Right atrium auricular region (tissue), 2 donors: ENCODE data around the gene AFF1. TPM values are rescaled to one million over a fixed set of nuclear protein-coding genes. Genes with fewer than 3 reads are reported as not detected.
A peak's percentile ranks its signal among the peaks of the same experiment; 100 is the strongest.

Experiments
- DNase-seq: peaks from one replicate; pipeline ENCODE4 v3.0.0-alpha.2; 2019; ENCODE audit warnings: low spot score
- H3K27ac ChIP-seq, 2 donors: fragments of 200-600 bp; sonication (generic); 1 replicate in 1 of 2; 2 replicates in 1 of 2; pipeline ENCODE4 v1.5.1; 2016 to 2019
- H3K27me3 ChIP-seq, 2 donors: fragments of 200-600 bp; sonication (generic); one replicate each; pipeline versions ENCODE4 v1.5.1 to v1.6.0; 2017 to 2019
- H3K36me3 ChIP-seq: fragments of 200-600 bp; sonication (generic); one replicate; pipeline ENCODE4 v1.5.1; 2016
- H3K4me1 ChIP-seq, 2 donors: fragments of 200-600 bp; sonication (generic); one replicate each; pipeline versions ENCODE4 v1.5.1 to v1.6.0; 2017 to 2019
- H3K4me3 ChIP-seq, 2 donors: fragments of 200-600 bp; sonication (generic); 1 replicate in 1 of 2; 2 replicates in 1 of 2; pipeline ENCODE4 v1.5.1; 2017 to 2019; ENCODE audit warnings: mild to moderate bottlenecking in 1 of 2, moderate library complexity in 1 of 2
- H3K9me3 ChIP-seq, 2 donors: fragments of 200-600 bp; sonication (generic); one replicate each; pipeline ENCODE4 v1.5.1; 2019
- total RNA-seq, 2 donors: library from RNA; depleted of rRNA; stranded (reverse); fragments of >200 nt; gene quantifications; one replicate each; pipeline ENCODE4 v1.1.0, GENCODE V29; 2016
- TF ChIP-seq, protein P1 (sequence below), 2 donors: fragments of 200-600 bp; sonication (generic); IDR thresholded peaks; one replicate each; pipeline ENCODE4 v1.5.1; 2019; ENCODE audit warnings: antibody characterized with exemption in 2 of 2

The AFF1 gene
- total RNA-seq, 2 donors from 2014 or later = 59.2 to 73.5 TPM

- H3K27me3 ChIP-seq = no peaks in the 10 kb centered on the region
- H3K9me3 ChIP-seq = no peaks in the 10 kb centered on the region
- TF ChIP-seq, protein P1, sequence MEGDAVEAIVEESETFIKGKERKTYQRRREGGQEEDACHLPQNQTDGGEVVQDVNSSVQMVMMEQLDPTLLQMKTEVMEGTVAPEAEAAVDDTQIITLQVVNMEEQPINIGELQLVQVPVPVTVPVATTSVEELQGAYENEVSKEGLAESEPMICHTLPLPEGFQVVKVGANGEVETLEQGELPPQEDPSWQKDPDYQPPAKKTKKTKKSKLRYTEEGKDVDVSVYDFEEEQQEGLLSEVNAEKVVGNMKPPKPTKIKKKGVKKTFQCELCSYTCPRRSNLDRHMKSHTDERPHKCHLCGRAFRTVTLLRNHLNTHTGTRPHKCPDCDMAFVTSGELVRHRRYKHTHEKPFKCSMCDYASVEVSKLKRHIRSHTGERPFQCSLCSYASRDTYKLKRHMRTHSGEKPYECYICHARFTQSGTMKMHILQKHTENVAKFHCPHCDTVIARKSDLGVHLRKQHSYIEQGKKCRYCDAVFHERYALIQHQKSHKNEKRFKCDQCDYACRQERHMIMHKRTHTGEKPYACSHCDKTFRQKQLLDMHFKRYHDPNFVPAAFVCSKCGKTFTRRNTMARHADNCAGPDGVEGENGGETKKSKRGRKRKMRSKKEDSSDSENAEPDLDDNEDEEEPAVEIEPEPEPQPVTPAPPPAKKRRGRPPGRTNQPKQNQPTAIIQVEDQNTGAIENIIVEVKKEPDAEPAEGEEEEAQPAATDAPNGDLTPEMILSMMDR (IDR thresholded peaks at IDR 0.05) = no peak
- peaks cover 0 to 19% of the 10 kb centered on the region in 2 donors for H3K4me1 ChIP-seq
- no peak overlapping the region for H3K4me3 ChIP-seq
- H3K27ac ChIP-seq = peak overlapping the region; percentile 42 to 53
- no peak for DNase-seq
- H3K36me3 ChIP-seq = no peaks in the 10 kb centered on the region
Measured at GRCh38 chr4:86999136-86999643, 64.4 kb downstream of the AFF1 start.

DNA sequence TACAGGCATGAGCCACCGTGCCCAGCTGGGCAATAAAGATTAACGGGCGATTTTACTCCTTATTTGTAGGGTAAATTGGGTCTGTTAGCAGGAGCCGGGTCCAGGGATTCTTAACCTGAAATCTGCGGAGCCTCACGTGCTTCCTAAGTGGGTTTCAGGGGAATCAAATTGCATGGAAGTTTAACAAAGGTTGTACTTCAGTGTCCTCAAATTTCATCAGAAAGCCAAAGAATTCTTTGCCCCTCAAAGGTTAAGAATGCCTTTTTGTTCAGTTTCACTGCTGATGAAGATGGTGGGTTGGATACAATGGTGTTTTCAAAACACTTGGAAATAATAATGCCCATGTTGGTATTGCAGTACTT is 67.9 kb downstream of the AFF1 start:
- Histone ChIP-seq H3K36me3 (no peaks in the 10 kb centered on the region), H3K9me3 (no peaks in the 10 kb centered on the region), H3K27me3 (no peaks in the 10 kb centered on the region), H3K27ac (no peak overlapping the region), H3K4me1 (peaks cover 0 to 23% of the 10 kb centered on the region in 2 donors), H3K4me3 (no peak overlapping the region)
- DNase-seq = no peak
- TF ChIP-seq, protein P1 (IDR thresholded peaks at IDR 0.05) = no peak

GRCh38 chr4:87003266-87003665 is 68.5 kb downstream of the AFF1 start:
- peaks cover 0 to 25% of the 10 kb centered on the region in 2 donors for H3K4me1 ChIP-seq

DNA sequence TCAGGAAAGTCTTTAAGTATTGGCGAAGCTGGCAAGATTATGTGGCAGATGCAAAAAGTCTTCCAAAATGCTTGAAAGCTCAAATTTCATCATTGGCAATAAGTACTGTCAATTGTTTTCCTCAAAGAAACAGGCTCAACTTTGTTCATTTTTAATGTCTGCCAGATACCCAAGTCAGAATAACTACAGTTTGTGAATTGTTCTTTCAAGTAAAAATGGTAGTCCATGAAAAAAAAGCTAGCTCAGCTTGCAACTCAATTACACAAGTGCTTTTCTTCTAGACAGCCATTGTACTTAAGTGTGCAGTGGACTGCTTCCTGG is 70.5 kb downstream of the AFF1 start:
- peak overlapping the region; percentile 97 to 99 for H3K27ac ChIP-seq

More at GRCh38 chr4:87003266-87003665, 68.5 kb downstream of the AFF1 start:
- DNase-seq = no peak
- Histone ChIP-seq H3K9me3 (no peaks in the 10 kb centered on the region), H3K4me3 (no peak overlapping the region), H3K36me3 (no peaks in the 10 kb centered on the region), H3K27me3 (no peaks in the 10 kb centered on the region), H3K27ac (no peak overlapping the region)
- TF ChIP-seq, protein P1 (IDR thresholded peaks at IDR 0.05) = no peak

DNA sequence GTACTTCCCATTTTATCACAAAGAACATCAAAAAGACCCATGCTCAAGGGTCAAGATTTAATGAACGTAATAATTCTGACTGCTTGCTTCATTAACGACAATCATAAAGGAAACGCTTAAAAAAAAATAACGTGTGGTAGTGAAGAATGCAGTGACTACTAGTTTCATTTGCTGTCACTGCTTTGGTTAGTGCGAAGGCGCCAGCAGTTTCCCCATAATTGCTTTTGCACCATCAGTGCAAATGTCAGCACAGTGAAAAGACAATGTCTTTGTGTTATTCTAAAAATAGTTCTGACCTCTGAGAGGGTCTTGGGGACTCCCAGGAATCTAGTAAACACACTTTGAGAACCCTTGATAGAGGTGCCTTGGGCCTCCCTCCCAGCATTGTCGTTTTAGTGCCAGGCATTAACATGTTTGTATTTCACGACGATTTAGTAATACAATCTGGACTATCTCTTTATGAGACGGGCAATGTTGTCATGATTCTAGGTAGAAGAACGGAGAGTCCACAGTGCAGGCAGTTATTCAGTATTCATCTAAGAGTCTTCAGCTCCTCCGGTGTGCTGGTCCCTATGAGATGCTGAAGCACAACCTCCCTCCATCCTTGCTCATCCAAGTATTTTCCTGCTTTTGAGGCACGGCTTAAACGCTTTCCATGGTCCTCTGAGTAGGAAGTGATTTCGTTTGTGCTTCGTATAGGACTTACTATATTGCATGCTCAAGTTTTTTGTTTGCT is 71.0 kb downstream of the AFF1 start:
- TF ChIP-seq, protein P1 (IDR thresholded peaks at IDR 0.05) = no peak
- H3K27me3 ChIP-seq = no peaks in the 10 kb centered on the region
- no peaks in the 10 kb centered on the region for H3K9me3 ChIP-seq
- H3K36me3 ChIP-seq = no peaks in the 10 kb centered on the region
- peak overlapping the region; percentile 97 to 99 for H3K27ac ChIP-seq
- peaks cover 0 to 40% of the 10 kb centered on the region in 2 donors for H3K4me1 ChIP-seq
- peak overlapping the region; percentile 74 to 84 for H3K4me3 ChIP-seq
- no peak for DNase-seq

More for the DNA sequence above, 70.5 kb downstream of the AFF1 start:
- Histone ChIP-seq H3K27me3 (no peaks in the 10 kb centered on the region), H3K4me3 (no peak overlapping the region), H3K9me3 (no peaks in the 10 kb centered on the region), H3K36me3 (no peaks in the 10 kb centered on the region), H3K4me1 (peaks cover 0 to 38% of the 10 kb centered on the region in 2 donors)
- DNase-seq = no peak
- TF ChIP-seq, protein P1 (IDR thresholded peaks at IDR 0.05) = no peak

GRCh38 chr4:87006426-87006675 is 71.5 kb downstream of the AFF1 start:
- H3K27me3 ChIP-seq = no peaks in the 10 kb centered on the region
- H3K9me3 ChIP-seq = no peaks in the 10 kb centered on the region
- peak overlapping the region; percentile 74 to 84 for H3K4me3 ChIP-seq
- H3K4me1 ChIP-seq = peaks cover 0 to 45% of the 10 kb centered on the region in 2 donors
- H3K36me3 ChIP-seq = no peaks in the 10 kb centered on the region
- TF ChIP-seq, protein P1 (IDR thresholded peaks at IDR 0.05) = no peak
- peak overlapping the region; percentile 97 to 99 for H3K27ac ChIP-seq
- no peak for DNase-seq
